AG04449 (cell line): Measurements from ENCODE around the gene FAM131C.
"Not testable (repeated sequence)": the region's sequence is repeated elsewhere in the genome, so short reads cannot be mapped to it uniquely, and the experiment has no call there.

Experiments used
- CTCF ChIA-PET: fragments of 350-600 bp; formaldehyde crosslinking; extraction: SDS; loops from one replicate; lab custom pipeline; 2021; ENCODE audit warnings: antibody characterized with exemption; lab: Yijun Ruan, JAX
- POLR2A ChIA-PET: fragments of 400-600, 350-600 bp; formaldehyde crosslinking; extraction: SDS; loops from one replicate; lab custom pipeline; 2020; ENCODE audit warnings: antibody characterized with exemption, inconsistent platforms; lab: Yijun Ruan, JAX
- DNase-seq: peaks from one replicate; pipeline ENCODE4 v3.0.0-alpha.2; 2010; ENCODE audit warnings: low read depth, low spot score
- H3K4me3 ChIP-seq: 2 replicates; pipeline ENCODE4 v1.5.1; 2011; ENCODE audit warnings: low read depth, mild to moderate bottlenecking, control low read depth, low read length
- CTCF ChIP-seq: IDR thresholded peaks from one replicate; pipeline ENCODE4 v1.5.1; 2011; ENCODE audit warnings: mild to moderate bottlenecking, moderate library complexity, low read length, control low read depth, inconsistent platforms; ENCODE audit not compliant: insufficient read depth; ENCODE audit errors: missing control alignments

The FAM131C gene

GRCh38 chr1:16061266-16061665 is 12.2 kb downstream of the FAM131C start:
- POLR2A ChIA-PET, result no interaction called here
- H3K4me3 ChIP-seq, result no peak overlapping the region
- DNase-seq, result no peak
- no peak for TF ChIP-seq CTCF
- CTCF ChIA-PET, result interaction anchor here (1.3 to 2.3 kb wide), 4 partner anchors 10 to 52 kb away, joined by 3 to 10 read pairs (median 8); partner anchors contain the start of gene FAM131C

- H3K4me3 ChIP-seq, DNase-seq, POLR2A ChIA-PET: not testable (repeated sequence)
- CTCF ChIA-PET, result interaction anchor here (0.7 kb wide), 1 partner anchor 9 kb away, joined by 3 read pairs; no protein-coding TSS in a partner anchor
Measured at GRCh38 chr1:16058394-16059120, 14.9 kb downstream of the FAM131C start.

- DNase-seq, POLR2A ChIA-PET, H3K4me3 ChIP-seq: not testable (repeated sequence)
- CTCF ChIA-PET, result interaction anchor here (0.6 to 6.2 kb wide), 6 partner anchors 19 to 340 kb away, joined by 3 to 129 read pairs (median 9); partner anchors contain the start of gene HSPB7
Measured at GRCh38 chr1:16057314-16057915, 16.0 kb downstream of the FAM131C start.

GRCh38 chr1:16056521-16056912 is 16.9 kb downstream of the FAM131C start:
- POLR2A ChIA-PET, DNase-seq, H3K4me3 ChIP-seq: not testable (repeated sequence)
- CTCF ChIA-PET, result interaction anchor here (1.0 to 6.2 kb wide), 9 partner anchors 11 to 439 kb away, joined by 3 to 129 read pairs (median 11); partner anchors contain the start of genes CLCNKB, DDI2, FAM131C and HSPB7

GRCh38 chr1:16055613-16056520 is 17.6 kb downstream of the FAM131C start:
- DNase-seq, result no peak
- CTCF ChIA-PET, result interaction anchor here (1.0 to 6.2 kb wide), 16 partner anchors 9 to 464 kb away, joined by 3 to 129 read pairs (median 4); partner anchors contain the start of genes CLCNKB, DDI2, FAM131C and HSPB7
- POLR2A ChIA-PET, result no interaction called here
- TF ChIP-seq CTCF, result peak; percentile 94
- no peak overlapping the region for H3K4me3 ChIP-seq

GRCh38 chr1:16054598-16055540 is 18.6 kb downstream of the FAM131C start:
- H3K4me3 ChIP-seq, result no peak overlapping the region
- no peak for DNase-seq
- POLR2A ChIA-PET, result no interaction called here
- TF ChIP-seq CTCF, result no peak
- CTCF ChIA-PET, result interaction anchor here (1.0 to 6.2 kb wide), 16 partner anchors 8 to 464 kb away, joined by 3 to 129 read pairs (median 4); partner anchors contain the start of genes CLCNKB, FAM131C and HSPB7
